ENCODE measurements around the gene ITM2C. TPM values are rescaled to one million over a fixed set of nuclear protein-coding genes. Genes with fewer than 3 reads are reported as not detected.
A peak's percentile ranks its signal among the peaks of the same experiment; 100 is the strongest.

ITM2C gene
- total and polyA plus RNA-seq, 2 of the 13 experiments (the other 11 are each of a cell fraction or from before 2014, with no cell fraction given), result 70.5 to 270 TPM

- peak; percentile 36; the same call in 1 of the 2 replicates for TF ChIP-seq HMG20A (CRISPR knock-in tag; IDR thresholded peaks at IDR 0.05; ENCODE audit: borderline replicate concordance)
- peak; percentile 50 for TF ChIP-seq AGO1 (IDR thresholded peaks at IDR 0.05; ENCODE audit: low read depth, low read length, poor library complexity, severe bottlenecking)
- TF ChIP-seq RERE (CRISPR knock-in tag; IDR thresholded peaks at IDR 0.05; ENCODE audit: low read depth), result no peak
- TF ChIP-seq FOXO1 (CRISPR knock-in tag; IDR thresholded peaks at IDR 0.05), result no peak
- no peak for TF ChIP-seq RBFOX2 (IDR thresholded peaks at IDR 0.05; ENCODE audit: low read depth, low read length)
- TF ChIP-seq HIVEP1 (CRISPR knock-in tag; IDR thresholded peaks at IDR 0.05), result peak; percentile 79
- TF ChIP-seq ZNF768 (CRISPR knock-in tag; IDR thresholded peaks at IDR 0.05), result peak; percentile 69; the same call in 1 of the 2 replicates
- no peak for TF ChIP-seq CREB1 (IDR thresholded peaks at IDR 0.05)
- no peak for TF ChIP-seq CREB1 (CRISPR knock-in tag; IDR thresholded peaks at IDR 0.05)
- TF ChIP-seq ZNF326 (CRISPR knock-in tag; IDR thresholded peaks at IDR 0.05; ENCODE audit: borderline replicate concordance), result no peak
- TF ChIP-seq ZNF782 (CRISPR knock-in tag; IDR thresholded peaks at IDR 0.05; ENCODE audit: borderline replicate concordance), result no peak
- no peak for TF ChIP-seq EED (CRISPR knock-in tag; IDR thresholded peaks at IDR 0.05)
- TF ChIP-seq ZNF580 (CRISPR knock-in tag; IDR thresholded peaks at IDR 0.05; ENCODE audit: borderline replicate concordance, low read depth), result peak; percentile 52; the same call in 1 of the 2 replicates
- TF ChIP-seq TBX2 (CRISPR knock-in tag; IDR thresholded peaks at IDR 0.05; ENCODE audit: borderline replicate concordance), result no peak
- no peak for TF ChIP-seq REST (IDR thresholded peaks at IDR 0.05; ENCODE audit: borderline replicate concordance in 1 of 2, low read depth in 1 of 2, low read length in 2 of 2)
- no peak for TF ChIP-seq TERF1 (CRISPR knock-in tag; IDR thresholded peaks at IDR 0.05)
- TF ChIP-seq GABPB1 (CRISPR knock-in tag; IDR thresholded peaks at IDR 0.05), result peak; percentile 66
- 0 out of 2 replicates have a peak, but pooled peaks have one; percentile 51 for TF ChIP-seq ZNF891 (CRISPR knock-in tag; IDR thresholded peaks at IDR 0.05)
- peak; percentile 58; the same call in 1 of the 2 replicates for TF ChIP-seq MEIS2 (CRISPR knock-in tag; IDR thresholded peaks at IDR 0.05)
- no peak for TF ChIP-seq ZNF230 (CRISPR knock-in tag; IDR thresholded peaks at IDR 0.05)
- TF ChIP-seq SP4 (CRISPR knock-in tag; IDR thresholded peaks at IDR 0.05), result no peak
Observed at GRCh38 chr2:230847883-230848388, 16.8 kb upstream of the ITM2C start (continued).
